NCI-H1436 (cell line): ENCODE results near the gene WNT7A.

Source experiments
- DNase-seq: peaks from one replicate; lab custom pipeline; 2025; lab: John Stamatoyannopoulos, UW

Gene WNT7A

DNA sequence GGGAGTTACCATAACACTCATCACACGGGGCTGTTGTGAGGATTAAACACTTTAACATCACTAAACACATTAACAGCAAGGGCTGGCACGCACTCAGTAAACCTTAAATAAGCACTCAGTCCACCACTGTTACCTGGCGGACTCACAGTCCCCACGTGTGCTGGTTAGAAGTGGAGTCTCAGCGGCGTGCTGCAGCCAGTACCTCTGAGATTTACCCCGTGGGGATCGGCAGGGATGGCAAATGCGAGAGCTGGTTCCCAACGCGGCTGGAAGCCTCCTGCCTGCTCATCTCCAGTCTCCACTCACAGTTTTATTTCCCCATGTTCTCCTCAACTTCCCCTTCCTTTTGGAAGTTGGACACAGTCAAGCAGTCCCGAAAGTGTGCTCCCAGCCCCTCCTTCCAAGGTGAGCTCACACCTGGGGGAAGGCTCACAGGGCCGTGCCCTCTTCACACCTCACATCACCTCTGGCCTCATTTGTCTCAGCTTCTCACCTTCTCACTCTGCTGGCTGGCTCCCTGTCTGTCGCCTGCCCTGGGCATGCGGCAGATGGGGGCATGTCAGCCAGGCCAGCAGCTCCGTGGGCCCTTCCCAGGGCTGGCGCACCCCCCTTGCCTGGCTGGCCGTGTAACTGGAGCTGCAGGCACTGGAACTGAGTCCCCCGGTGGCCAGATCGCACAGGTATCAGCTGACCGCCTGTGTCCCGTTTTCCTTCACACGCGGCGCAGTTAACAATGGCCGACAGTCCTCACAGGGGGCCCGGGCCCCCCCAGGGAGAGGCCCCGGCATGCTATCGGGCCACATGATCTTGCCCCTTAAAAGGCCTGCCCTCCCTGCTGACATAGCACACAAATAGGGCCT lies 87.1 kb downstream of the WNT7A start:
- no peak for DNase-seq

DNA sequence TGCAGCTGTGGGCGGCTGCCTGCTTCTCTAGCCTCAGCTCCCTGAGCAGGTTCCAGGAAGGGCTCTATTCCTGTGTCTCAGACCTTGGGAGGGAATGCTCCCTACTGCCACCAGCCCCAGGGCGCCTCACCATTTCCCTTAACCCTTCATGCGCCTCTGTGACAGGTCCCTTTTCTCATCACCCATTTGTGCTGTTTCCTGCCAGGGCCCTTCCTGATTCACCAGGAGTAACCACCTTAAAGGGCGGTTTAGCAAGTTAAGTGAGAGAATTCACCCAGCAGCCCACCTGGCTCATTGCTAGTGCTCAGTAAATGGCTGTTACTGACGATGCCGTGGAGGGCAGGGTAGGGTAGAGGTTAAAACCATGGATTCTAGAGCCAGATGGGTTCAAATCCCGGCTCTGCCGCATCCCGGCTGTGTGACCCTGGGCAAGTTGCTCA lies 87.8 kb downstream of the WNT7A start:
- DNase-seq: no peak

DNA sequence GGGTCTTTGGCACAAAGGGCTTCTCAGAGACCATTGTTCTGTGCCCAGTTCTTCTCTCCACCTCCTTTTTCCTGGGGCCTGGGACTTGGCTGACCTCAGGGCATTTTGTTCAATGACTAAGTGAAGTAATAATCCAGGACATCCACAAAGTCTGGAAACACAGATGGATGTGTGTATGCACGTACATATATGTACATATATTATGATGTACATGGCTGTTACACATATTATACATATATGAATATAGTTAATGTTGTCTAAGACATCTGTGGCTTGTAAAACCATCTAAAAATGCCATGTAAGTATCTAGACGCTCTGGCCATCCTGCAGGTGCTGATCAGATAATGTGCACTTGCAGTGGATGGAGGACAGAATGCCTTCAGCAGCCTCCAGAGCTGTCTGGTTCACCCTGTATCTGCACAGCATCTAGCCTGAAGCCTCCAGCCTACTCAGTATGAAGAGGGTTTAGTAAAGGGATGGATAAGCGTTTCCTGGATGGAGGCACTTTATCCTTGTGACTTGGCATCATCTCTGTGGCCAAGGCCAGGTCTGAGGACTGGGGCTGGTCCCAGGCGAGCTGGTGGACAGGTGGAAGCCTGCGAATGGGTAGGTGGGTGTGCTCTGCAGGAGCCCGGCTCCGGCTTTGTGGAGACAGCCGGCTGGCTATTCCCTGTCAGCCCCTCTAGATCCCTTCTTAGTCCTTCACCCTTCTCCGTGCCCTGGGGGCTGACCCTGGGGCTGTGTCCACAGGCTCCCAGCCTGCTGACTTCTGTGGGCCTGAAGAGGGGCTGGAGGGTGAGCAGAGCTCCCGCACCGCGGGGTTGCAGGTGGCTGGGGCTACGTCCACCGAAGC lies 88.4 kb downstream of the WNT7A start:
- DNase-seq: no peak

GRCh38 chr3:13790376-13791197 lies 89.3 kb downstream of the WNT7A start:
- DNase-seq: no peak

DNA sequence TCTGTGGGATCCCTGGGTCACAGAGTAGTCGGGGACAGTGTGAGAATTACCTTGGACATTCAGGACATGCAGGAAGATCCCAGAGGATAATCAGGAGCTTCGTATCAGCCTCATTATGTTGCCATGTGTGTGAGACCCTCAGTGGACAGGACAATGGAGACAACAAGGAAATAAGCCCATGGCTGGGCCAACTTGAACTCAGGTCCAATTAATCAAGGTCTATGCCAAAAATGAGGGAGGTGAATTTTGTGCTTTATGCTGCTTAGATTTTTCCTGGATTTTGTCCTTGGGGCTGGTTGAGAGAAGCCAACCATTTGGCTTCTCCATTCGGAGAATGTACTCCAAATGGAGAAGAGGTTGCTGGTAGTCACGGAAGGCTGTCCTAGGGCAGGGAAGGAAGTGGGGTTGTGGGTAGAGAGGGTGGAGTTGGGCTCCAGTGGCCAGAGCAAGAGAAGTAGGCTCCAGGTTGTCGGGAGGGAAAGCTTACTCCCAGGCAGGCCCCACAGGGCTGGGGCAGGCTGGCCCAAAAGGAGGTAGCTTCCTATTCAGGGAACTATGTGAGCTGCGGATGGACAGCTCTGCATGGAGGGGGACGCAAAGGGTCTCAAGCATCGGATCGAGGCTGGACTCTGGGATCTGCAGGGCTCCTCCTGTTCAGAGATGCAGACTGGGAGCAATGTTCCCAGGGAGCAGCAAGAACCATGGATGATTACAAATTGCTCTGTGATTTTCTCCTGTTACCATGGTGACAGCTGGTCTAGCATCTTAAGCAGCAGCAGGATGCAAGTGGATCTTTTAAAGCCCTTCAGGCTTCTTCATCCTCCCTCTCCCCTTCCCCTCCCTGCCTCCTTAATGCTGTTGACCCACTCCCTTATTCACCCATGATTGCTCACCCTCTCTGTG lies 91.1 kb downstream of the WNT7A start:
- no peak for DNase-seq

DNA sequence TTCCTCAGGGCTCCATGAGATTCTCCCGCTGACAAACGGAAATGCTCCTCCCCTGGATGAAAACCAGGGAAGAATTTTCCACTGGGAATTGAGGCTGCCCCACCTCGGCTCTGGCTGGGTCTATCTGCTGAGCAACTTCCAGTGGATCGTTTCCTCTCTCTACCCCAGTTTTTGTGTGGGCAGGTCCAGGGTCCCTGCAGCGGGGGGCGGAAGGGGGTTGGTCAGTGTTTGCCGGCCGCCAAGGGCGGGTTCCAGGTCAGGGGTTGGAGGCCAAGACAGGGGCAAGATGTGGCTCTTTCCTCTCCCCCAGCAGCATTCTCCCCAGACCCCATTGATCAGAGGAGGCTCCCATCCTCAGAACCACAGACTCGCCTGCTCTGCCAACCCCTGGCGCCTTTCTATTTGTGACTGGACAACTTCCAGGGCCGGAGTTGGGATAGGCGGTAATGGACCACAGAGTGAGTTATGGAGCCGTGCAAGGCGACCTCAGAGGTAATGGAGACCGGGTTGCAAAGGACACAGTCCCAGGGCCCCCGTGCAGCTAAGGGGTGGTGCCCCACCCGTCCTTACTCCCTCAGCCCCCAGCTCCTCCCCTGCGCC lies 92.2 kb downstream of the WNT7A start:
- no peak for DNase-seq

DNA sequence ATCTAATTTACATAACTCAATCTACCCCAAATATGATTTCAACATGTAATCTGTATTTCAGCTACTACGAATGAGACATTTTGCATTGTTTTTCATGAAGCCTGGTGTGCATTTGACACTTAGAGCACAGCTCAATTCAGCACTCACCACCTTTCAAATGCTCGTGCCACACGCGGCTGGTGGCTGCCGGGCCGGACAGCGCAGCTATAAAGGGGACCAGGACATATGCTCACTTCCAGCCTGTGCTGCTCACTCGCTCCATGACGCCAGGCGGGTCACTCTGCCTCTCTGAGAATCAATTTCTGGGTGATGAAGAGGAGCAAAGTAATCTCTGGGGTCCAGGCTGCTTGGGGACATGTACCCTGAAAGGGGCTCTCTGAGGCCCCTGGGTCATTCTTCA lies 93.1 kb downstream of the WNT7A start:
- no peak for DNase-seq

GRCh38 chr3:13785853-13786436 lies 93.9 kb downstream of the WNT7A start:
- no peak for DNase-seq

DNA sequence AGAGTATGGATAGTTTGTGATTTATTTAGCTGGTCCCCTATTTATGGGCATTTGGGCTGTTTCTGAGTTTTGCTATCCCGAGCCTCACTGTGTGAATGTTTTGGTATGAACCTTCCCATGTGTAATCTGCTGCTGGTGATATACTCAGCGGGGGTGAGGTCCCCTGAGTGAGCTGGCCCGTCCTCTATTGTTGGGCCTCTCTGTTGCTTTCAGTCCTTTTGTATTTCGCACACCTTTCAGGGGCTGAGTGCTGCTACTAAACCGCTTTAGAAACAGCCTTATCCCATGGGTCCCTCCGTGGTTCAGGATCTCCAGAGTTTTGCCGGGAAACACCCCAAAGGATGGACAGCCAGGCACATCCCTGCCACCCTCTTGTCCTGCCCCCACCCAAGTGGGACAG lies 94.5 kb downstream of the WNT7A start:
- DNase-seq: no peak

- DNase-seq: no peak
Observed at GRCh38 chr3:13783476-13783875, 96.4 kb downstream of the WNT7A start.

DNA sequence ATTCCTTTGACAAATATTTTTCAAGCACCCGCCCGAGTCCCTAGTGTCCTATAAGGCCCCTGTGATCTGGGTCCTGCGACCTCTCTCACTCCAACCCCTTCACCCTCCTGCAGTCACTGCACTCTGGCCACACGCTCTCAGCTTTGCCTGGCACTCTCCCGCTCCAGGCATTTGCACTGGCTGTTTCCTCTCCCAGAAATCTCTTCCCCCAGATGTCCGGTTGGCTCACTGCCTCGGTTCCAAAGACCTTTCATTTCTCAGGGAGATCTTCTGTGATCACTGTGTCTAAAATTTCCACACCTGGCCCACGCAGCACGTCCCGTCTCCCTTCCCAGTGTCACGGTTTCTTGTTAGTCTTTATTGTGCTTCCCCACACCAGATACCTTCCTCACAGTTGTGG lies 97.4 kb downstream of the WNT7A start:
- no peak for DNase-seq

DNA sequence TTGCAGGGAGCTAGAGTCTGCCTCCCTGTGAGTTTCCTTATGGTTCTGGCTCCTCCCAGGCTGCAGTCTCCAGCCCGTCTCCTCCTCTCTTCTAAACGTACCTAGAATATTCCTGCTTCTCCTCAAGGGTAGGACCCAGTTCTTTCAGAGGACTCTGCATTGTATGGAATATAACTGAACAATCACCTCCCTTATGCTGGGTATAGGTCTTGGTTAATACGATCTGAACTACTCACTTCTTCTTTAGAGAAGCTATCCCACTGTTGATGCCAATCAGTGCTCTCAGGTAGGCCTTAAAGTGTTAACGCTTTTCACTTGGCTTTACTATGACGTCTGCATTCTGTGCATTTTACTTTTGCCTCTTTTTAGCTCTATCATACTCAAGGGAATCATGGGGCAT lies 98.5 kb downstream of the WNT7A start:
- no peak for DNase-seq

DNA sequence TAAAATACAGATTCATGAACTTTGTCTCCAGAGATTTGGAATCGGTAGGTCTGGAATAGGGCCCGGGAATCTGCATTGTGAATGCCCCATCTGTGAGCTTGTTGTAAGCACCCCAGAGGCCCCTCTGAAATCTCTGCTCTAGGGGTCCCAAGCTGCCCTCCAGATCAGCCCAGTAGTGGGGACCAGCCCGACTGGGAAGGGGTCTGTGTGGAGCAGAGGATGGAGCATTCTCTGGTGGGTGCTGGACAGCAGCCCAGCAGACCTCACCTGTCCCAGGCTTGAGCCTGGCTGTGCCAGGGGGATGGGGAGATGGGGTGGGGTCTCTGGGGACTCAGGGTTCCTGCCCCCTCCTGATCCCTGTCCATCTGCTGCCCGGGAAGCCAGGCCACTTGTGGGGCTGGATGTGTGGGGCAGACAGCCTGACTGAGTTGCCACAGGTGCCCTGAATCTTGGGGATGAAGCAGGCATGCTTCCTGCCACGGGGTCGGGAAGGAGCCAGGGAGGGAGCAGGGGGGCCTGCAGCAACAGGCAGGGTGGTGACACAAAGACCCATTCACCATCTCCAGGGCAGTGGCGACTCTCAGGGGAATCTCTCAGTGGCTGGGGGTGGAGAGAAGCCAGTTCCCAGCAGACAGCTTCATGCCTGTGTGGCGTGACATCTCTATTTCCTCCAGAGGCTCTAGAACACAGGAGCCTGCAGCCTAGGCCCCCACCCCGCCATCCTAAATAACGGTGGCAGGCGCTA lies 99.3 kb downstream of the WNT7A start:
- DNase-seq: no peak

DNA sequence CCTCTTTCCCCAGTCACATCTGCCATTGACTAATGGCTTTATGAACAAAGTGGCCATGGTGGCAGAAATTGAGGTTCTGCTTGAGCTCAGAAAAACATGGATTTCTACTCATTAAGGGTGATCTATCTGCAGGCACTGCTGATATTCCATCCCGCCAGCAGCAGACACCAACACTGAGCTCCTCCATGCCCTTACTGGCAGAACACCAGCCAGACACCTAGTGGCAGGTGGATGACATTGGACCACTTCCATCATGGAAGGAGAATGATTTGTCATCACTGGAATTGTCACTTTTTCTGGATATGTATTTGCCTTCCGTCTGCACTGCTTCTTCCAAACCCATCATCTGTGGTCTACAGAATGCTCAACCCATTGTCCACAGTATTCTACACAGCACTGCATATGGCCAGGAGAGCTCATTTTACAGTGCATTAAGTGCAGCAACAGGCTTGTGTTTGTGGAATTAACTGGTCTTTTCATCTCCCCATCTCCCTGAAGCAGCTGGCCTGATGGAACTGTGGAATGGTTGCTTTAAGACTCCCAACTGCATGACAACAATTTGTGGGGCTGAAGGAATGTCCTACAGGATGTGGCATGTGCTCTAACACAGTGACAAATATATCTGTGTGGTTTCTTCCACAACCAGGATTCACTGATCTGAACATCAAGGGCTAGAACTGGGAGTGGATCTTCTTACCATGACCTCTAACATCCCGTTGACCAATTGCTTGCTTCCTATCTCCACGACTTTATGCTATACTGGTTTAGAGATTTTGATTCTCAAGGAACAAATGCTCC lies 103.4 kb downstream of the WNT7A start:
- DNase-seq: no peak

GRCh38 chr3:13772885-13773745 lies 106.8 kb downstream of the WNT7A start:
- no peak for DNase-seq

GRCh38 chr3:13772321-13772745 lies 107.5 kb downstream of the WNT7A start:
- no peak for DNase-seq

DNA sequence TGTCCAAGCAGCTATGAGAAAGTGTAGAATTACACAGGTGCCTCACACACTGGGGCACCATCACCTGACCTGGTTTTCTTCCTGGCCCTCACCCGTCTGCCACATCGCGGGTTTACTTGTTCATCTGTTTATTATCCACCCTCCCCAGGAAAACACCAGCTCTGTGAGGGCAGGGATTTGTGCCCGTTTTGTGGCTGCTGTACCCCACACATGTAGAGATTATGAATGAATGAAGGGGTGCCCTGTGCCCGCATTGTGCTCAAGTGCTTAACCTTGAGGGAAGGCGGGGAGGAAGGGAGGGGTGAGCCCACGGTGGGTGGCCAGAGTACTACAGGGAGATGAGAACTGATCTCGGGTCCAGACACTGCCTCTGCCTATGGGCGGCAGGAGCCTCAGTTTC lies 108.4 kb downstream of the WNT7A start:
- no peak for DNase-seq
